Smooth muscle cell (in vitro differentiated cells): ENCODE measurements around the gene FAM151A. TPM values are rescaled to one million over a fixed set of nuclear protein-coding genes. Genes with fewer than 3 reads are reported as not detected.

Experiments
- DNase-seq: peaks from one replicate; lab custom pipeline; 2025; ENCODE audit not compliant: unreplicated experiment; lab: John Stamatoyannopoulos, UW
- H2AFZ ChIP-seq: fragments of 200-600 bp; sonication (generic); 2 replicates; pipeline ENCODE4 v1.6.0; 2016; ENCODE audit warnings: antibody characterized with exemption, low read depth, mild to moderate bottlenecking
- H3F3A ChIP-seq: fragments of 200-600 bp; sonication (generic); 2 replicates; pipeline ENCODE4 v1.6.0; 2017; ENCODE audit warnings: antibody characterized with exemption, low read depth
- H3K27ac ChIP-seq: fragments of 200-600 bp; sonication (generic); 2 replicates; pipeline ENCODE4 v1.5.1; 2016; ENCODE audit warnings: low read depth, mild to moderate bottlenecking
- H3K27me3 ChIP-seq: fragments of 200-600 bp; sonication (generic); 2 replicates; pipeline ENCODE4 v1.6.1; 2016; ENCODE audit warnings: low read depth, mild to moderate bottlenecking
- H3K36me3 ChIP-seq: fragments of 200-600 bp; sonication (generic); 2 replicates; pipeline ENCODE4 v1.5.1; 2016; ENCODE audit warnings: low read depth
- H3K4me1 ChIP-seq: fragments of 200-600 bp; sonication (generic); 2 replicates; pipeline ENCODE4 v1.5.1; 2016; ENCODE audit warnings: low read depth
- H3K4me2 ChIP-seq: fragments of 200-600 bp; sonication (generic); 2 replicates; pipeline ENCODE4 v1.6.0; 2016; ENCODE audit warnings: mild to moderate bottlenecking
- H3K4me3 ChIP-seq: fragments of 200-600 bp; sonication (generic); 2 replicates; pipeline ENCODE4 v1.5.1; 2016; ENCODE audit warnings: mild to moderate bottlenecking
- H3K79me2 ChIP-seq: fragments of 200-600 bp; sonication (generic); 2 replicates; pipeline ENCODE4 v1.6.0; 2016; ENCODE audit warnings: low read depth, mild to moderate bottlenecking
- H3K9ac ChIP-seq: fragments of 200-600 bp; sonication (generic); 2 replicates; pipeline ENCODE4 v1.6.0; 2016; ENCODE audit warnings: low read depth
- H3K9me3 ChIP-seq: fragments of 200-600 bp; sonication (generic); replicated peaks from 2 replicates; pipeline ENCODE4 v1.5.1; 2016; ENCODE audit warnings: low read depth
- H4K20me1 ChIP-seq: fragments of 200-600 bp; sonication (generic); 2 replicates; pipeline ENCODE4 v1.6.0; 2016; ENCODE audit warnings: low read depth
- WGBS: methylation state at CpG from one replicate; pipeline ENCODE4 v1.1.7; 2016; ENCODE audit warnings: low lambda C conversion rate; 5-methylcytosine and 5-hydroxymethylcytosine counted together
- polyA plus RNA-seq: library from polyadenylated mRNA; unstranded; fragments of >200 nt; fragmentation: Nextera tagmentation; extraction: Ambion mirVana; gene quantifications from 2 replicates; pipeline ENCODE4 v1.2.1, GENCODE V29; 2016
- total RNA-seq: library from RNA; depleted of rRNA; stranded (reverse); fragments of >200 nt; gene quantifications from 2 replicates; pipeline ENCODE4 v1.2.3, GENCODE V29; 2014
- TF ChIP-seq, protein P1 (sequence below): fragments of 200-600 bp; sonication (generic); IDR thresholded peaks from 2 replicates; pipeline ENCODE4 v1.5.1; 2017; ENCODE audit warnings: borderline replicate concordance, mild to moderate bottlenecking, antibody characterized with exemption; ENCODE audit not compliant: insufficient read depth, poor library complexity, severe bottlenecking

The FAM151A gene
- total and polyA plus RNA-seq, 2 experiments from 2014 or later = not detected

DNA sequence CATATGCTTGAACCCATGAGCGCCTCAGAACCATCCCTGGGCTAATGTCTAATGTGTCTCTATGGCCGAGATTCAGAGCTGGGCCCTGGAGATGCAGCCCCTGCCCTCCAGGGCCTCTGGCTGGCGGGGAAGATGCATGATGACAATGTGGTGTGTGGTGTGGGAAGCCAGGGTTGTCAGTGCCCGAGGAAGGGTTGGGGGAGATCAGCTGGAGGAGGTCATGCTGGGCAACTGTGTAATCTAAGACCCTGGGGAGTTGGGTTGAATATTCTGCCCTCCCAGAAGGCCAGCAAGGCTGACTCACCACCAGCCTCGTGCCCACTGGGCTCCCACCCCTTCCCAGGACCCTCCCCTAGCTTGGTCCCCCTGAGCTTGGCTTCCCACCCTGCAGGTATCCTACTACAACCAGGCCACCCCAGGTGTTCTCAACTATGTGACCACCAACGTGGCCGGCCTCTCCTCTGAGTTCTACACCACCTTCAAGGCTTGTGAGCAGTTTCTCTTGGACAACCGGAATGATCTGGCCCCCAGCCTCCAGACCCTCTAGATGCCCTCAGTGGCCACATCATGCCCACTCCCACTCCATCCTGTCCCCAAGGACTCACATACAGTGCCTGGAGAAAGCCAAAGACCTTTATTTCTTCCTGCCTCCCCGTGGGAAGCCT lies 14.6 kb downstream of the FAM151A start:
- H3K4me2 ChIP-seq = no peak overlapping the region
- H3K36me3 ChIP-seq = no peaks in the 10 kb centered on the region
- H3K9me3 ChIP-seq = no peaks in the 10 kb centered on the region
- H3K27ac ChIP-seq = no peak overlapping the region
- TF ChIP-seq, protein P1, sequence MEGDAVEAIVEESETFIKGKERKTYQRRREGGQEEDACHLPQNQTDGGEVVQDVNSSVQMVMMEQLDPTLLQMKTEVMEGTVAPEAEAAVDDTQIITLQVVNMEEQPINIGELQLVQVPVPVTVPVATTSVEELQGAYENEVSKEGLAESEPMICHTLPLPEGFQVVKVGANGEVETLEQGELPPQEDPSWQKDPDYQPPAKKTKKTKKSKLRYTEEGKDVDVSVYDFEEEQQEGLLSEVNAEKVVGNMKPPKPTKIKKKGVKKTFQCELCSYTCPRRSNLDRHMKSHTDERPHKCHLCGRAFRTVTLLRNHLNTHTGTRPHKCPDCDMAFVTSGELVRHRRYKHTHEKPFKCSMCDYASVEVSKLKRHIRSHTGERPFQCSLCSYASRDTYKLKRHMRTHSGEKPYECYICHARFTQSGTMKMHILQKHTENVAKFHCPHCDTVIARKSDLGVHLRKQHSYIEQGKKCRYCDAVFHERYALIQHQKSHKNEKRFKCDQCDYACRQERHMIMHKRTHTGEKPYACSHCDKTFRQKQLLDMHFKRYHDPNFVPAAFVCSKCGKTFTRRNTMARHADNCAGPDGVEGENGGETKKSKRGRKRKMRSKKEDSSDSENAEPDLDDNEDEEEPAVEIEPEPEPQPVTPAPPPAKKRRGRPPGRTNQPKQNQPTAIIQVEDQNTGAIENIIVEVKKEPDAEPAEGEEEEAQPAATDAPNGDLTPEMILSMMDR = no peak
- 94% methylated on average over 7 of the region's 9 CpGs for WGBS
- H3K27me3 ChIP-seq = no peaks in the 10 kb centered on the region
- no peaks in the 10 kb centered on the region for H4K20me1 ChIP-seq
- H2AFZ ChIP-seq = no peak overlapping the region
- H3K79me2 ChIP-seq = no peaks in the 10 kb centered on the region
- no peak for DNase-seq
- H3K4me1 ChIP-seq = no peaks in the 10 kb centered on the region
- no peaks in the 10 kb centered on the region for H3F3A ChIP-seq
- H3K9ac ChIP-seq = no peak overlapping the region
- no peak overlapping the region for H3K4me3 ChIP-seq

DNA sequence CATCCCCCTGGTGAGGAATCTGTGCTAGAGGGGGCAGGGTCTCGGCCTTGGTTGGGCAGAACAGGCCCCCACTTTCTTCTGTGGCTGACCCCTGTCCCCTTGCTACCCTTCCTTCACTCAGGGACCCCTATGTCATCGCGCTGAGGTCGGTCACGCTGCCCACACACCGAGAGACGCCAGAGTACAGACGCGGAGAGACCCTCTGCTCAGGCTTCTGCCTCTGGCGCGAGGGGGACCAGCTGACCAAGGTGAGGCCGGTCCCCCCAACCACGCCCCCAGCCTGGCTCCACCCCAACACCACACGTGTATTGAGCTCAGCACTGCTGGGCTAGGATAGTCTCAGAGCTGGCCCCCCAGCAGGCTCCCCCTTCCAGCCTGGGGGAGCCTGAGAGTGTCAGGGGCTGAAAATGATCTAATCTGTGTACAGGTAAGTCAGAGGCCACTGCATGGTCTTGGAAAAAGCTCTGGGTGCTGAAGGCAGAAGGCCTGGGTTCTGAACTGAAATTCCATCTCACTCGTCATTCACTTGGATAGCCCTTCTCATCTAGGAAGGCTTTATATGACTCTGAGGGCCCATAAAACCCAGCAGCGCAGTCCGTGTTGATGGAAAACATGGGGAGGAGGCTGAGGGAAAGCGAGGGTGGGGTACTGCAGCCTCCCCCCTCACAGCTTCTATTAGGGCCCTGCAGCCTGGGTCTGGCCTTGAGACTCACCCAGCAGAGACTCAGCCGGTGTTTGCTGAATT lies 15.3 kb downstream of the FAM151A start:
- no peak for DNase-seq
- no peaks in the 10 kb centered on the region for H3K4me1 ChIP-seq
- H3F3A ChIP-seq = no peaks in the 10 kb centered on the region
- H3K4me2 ChIP-seq = no peak overlapping the region
- TF ChIP-seq, protein P1 = no peak
- H3K36me3 ChIP-seq = no peaks in the 10 kb centered on the region
- no peaks in the 10 kb centered on the region for H3K79me2 ChIP-seq
- no peak overlapping the region for H3K4me3 ChIP-seq
- H3K9me3 ChIP-seq = no peaks in the 10 kb centered on the region
- 94% methylated on average over 18 of the region's 19 CpGs for WGBS
- H3K27me3 ChIP-seq = no peaks in the 10 kb centered on the region
- H2AFZ ChIP-seq = no peak overlapping the region
- no peak overlapping the region for H3K9ac ChIP-seq
- H3K27ac ChIP-seq = no peak overlapping the region
- H4K20me1 ChIP-seq = no peaks in the 10 kb centered on the region

GRCh38 chr1:54606990-54607325 lies 16.4 kb downstream of the FAM151A start:
- TF ChIP-seq, protein P1 = no peak
- Histone ChIP-seq H3K9me3 (no peaks in the 10 kb centered on the region), H3K4me3 (no peak overlapping the region), H3K36me3 (no peaks in the 10 kb centered on the region), H3K79me2 (no peaks in the 10 kb centered on the region), H3K4me1 (no peaks in the 10 kb centered on the region), H3K27me3 (no peaks in the 10 kb centered on the region), H3K4me2 (no peak overlapping the region), H2AFZ (no peak overlapping the region), H3K9ac (no peak overlapping the region), H3K27ac (no peak overlapping the region), H4K20me1 (no peaks in the 10 kb centered on the region), H3F3A (no peaks in the 10 kb centered on the region)
- DNase-seq = no peak
- WGBS = 95% methylated on average over 13 of the region's 13 CpGs
